Measurements from ENCODE around the gene NRIP1. TPM values are rescaled to one million over a fixed set of nuclear protein-coding genes. Genes with fewer than 3 reads are reported as not detected.

NRIP1 gene
- total and polyA plus RNA-seq, 10 donors = 5.2 to 67.8 (median 51.8) TPM

DNA sequence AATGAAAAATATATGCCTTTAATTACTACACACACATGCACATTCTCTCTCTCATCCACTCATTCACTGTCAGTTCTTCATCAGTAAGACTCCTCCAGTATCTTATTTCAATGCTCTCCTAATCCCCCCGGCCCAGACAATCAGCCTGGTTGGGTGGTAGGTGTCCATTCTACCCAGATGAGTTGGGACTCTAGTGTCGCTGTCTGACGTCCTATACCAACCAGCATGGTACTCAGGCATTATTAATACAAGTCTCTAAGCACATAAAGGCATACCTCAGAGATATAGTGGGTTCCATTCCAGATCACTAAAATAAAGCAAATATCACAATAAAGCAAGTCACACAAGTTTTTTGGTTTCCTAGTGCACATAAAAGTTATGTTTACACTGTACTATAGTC is 19.8 kb downstream of the NRIP1 start:
- peaks cover 0 to 81% (median 26%) of the 10 kb centered on the region in 6 donors for H3K4me1 ChIP-seq
- TF ChIP-seq, protein P1, sequence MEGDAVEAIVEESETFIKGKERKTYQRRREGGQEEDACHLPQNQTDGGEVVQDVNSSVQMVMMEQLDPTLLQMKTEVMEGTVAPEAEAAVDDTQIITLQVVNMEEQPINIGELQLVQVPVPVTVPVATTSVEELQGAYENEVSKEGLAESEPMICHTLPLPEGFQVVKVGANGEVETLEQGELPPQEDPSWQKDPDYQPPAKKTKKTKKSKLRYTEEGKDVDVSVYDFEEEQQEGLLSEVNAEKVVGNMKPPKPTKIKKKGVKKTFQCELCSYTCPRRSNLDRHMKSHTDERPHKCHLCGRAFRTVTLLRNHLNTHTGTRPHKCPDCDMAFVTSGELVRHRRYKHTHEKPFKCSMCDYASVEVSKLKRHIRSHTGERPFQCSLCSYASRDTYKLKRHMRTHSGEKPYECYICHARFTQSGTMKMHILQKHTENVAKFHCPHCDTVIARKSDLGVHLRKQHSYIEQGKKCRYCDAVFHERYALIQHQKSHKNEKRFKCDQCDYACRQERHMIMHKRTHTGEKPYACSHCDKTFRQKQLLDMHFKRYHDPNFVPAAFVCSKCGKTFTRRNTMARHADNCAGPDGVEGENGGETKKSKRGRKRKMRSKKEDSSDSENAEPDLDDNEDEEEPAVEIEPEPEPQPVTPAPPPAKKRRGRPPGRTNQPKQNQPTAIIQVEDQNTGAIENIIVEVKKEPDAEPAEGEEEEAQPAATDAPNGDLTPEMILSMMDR (IDR thresholded peaks at IDR 0.05 in 8 of 11, conservative IDR thresholded peaks at IDR 0.05 in 3 of 11) = no peak
- TF ChIP-seq POLR2A (IDR thresholded peaks at IDR 0.05) (no peak), POLR2AphosphoS5 (IDR thresholded peaks at IDR 0.05) (no peak)
- intact Hi-C loops (cut with DNase I; ENCODE audit: low total_unique reads) = no loop called here
- no peak overlapping the region for H3K4me3 ChIP-seq
- DNase-seq = no peak
- 81 to 90% (median 85%) methylated on average over 3 of the region's 3 CpGs for WGBS, 5 donors
- H3K9me3 ChIP-seq = peaks cover 0 to 17% (median 5%) of the 10 kb centered on the region in 8 donors
- no peaks in the 10 kb centered on the region for H3K27me3 ChIP-seq (replicated peaks in 1 of 7)
- H3K27ac ChIP-seq = no peak overlapping the region
- peaks cover 0 to 24% (median 4%) of the 10 kb centered on the region in 6 donors for H3K36me3 ChIP-seq

DNA sequence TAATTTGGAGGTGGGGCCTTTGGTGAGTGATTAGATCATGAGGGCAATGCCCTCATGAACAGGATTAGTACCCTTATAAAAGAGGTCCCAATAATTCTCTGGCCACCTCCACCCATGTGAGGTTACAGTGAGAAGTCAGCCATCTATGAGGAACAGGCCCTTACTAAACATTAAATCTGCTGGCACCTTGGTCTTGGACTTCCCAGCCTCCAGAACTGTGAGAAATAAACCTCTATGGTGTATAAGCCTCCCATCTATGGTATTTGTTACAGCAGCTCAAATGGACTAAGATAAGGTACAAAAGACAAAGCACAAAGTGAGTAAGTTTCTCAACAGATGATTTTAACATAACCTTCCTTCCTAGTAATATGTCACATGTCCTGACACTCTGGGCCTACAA is 22.3 kb downstream of the NRIP1 start:
- TF ChIP-seq POLR2A (IDR thresholded peaks at IDR 0.05) = no peak
- TF ChIP-seq POLR2AphosphoS5 (IDR thresholded peaks at IDR 0.05) = no peak
- TF ChIP-seq, protein P1 (IDR thresholded peaks at IDR 0.05 in 8 of 11, conservative IDR thresholded peaks at IDR 0.05 in 3 of 11) = no peak
- H3K9me3 ChIP-seq = peaks cover 0 to 17% (median 5%) of the 10 kb centered on the region in 8 donors
- intact Hi-C loops (cut with DNase I; ENCODE audit: low total_unique reads) = no loop called here

DNA sequence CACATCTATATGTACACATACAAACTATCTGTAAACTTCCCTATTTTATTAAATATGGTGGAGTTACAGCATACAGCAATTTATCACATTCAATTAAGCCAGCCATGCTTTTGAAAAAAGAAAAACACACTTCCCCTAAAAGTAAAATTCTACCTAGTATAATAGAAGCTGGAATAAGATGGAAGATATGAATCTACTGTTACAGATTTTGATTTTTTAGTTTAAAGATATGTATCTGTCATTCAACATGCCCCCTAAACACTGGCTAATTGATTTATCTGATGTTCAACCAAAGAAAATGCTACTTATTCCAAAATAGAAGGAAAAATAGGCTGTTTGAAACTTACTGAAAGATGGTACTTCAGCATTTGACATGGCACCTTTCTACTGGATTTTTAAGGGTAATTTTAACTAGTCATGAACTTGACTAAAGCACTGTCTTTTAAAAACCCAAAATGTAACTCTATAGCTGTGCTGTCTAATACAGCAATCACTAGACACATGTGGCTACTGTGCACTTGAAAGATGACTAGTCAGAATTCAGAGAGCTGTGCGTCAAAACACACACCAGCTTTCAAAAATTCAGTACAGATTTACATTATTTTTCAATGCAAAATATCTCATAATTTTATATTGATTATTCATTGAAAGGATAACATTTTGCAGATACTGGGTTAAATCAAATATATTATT is 25.0 kb downstream of the NRIP1 start:
- Histone ChIP-seq H3K4me1 (peaks cover 0 to 63% (median 24%) of the 10 kb centered on the region in 6 donors), H3K27ac (no peak overlapping the region), H3K27me3 (replicated peaks in 1 of 7) (no peaks in the 10 kb centered on the region), H3K36me3 (peaks cover 0 to 20% (median 2%) of the 10 kb centered on the region in 6 donors), H3K4me3 (no peak overlapping the region), H3K9me3 (peaks cover 0 to 6% (median 0%) of the 10 kb centered on the region in 8 donors)
- TF ChIP-seq POLR2AphosphoS5 (IDR thresholded peaks at IDR 0.05) = no peak
- no peak for TF ChIP-seq POLR2A (IDR thresholded peaks at IDR 0.05)
- TF ChIP-seq, protein P1 (IDR thresholded peaks at IDR 0.05 in 8 of 11, conservative IDR thresholded peaks at IDR 0.05 in 3 of 11) = no peak
- WGBS, 5 donors = 96 to 100% (median 98%) methylated on average over 1 of the region's 1 CpG
- DNase-seq = no peak
- intact Hi-C loops (cut with DNase I; ENCODE audit: low total_unique reads) = no loop called here

More for the DNA sequence above, 22.3 kb downstream of the NRIP1 start:
- peaks cover 0 to 63% (median 12%) of the 10 kb centered on the region in 6 donors for H3K4me1 ChIP-seq
- peaks cover 0 to 30% (median 4%) of the 10 kb centered on the region in 6 donors for H3K36me3 ChIP-seq
- DNase-seq = no peak
- H3K27ac ChIP-seq = no peak overlapping the region
- no peak overlapping the region for H3K4me3 ChIP-seq
- H3K27me3 ChIP-seq (replicated peaks in 1 of 7) = no peaks in the 10 kb centered on the region

DNA sequence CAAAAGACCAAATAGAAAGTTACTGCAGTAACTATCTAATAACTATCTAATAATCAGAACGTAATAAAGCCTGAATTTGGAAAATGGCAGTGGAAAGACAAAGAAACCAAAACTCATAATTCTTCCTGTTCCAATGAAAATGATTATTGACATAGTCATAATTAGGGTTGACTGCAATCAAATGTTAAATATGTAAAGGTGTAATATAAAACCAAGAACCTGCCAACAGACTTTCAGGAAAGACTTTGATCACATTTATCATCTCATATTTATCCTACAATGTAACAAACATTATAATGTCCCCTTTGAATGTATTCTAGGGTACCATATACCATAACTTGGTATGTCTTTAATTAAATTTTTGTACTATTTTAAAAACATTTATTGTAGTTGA is 26.9 kb downstream of the NRIP1 start:
- no peak for TF ChIP-seq POLR2A (IDR thresholded peaks at IDR 0.05)
- TF ChIP-seq, protein P1 (IDR thresholded peaks at IDR 0.05 in 8 of 11, conservative IDR thresholded peaks at IDR 0.05 in 3 of 11) = no peak
- WGBS, 5 donors = 91 to 100% (median 93%) methylated on average over 1 of the region's 1 CpG
- Histone ChIP-seq H3K9me3 (peaks cover 0 to 6% (median 0%) of the 10 kb centered on the region in 8 donors), H3K27ac (no peak overlapping the region), H3K36me3 (peaks cover 0 to 17% (median under 1%) of the 10 kb centered on the region in 6 donors), H3K4me3 (no peak overlapping the region), H3K27me3 (replicated peaks in 1 of 7) (no peaks in the 10 kb centered on the region), H3K4me1 (peaks cover 6 to 67% (median 32%) of the 10 kb centered on the region in 6 donors)
- intact Hi-C loops (cut with DNase I; ENCODE audit: low total_unique reads) = no loop called here
- DNase-seq = no peak

Data from spleen (tissue), 11 donors.